Tibial artery (tissue), 4 donors: ENCODE results near the gene ENPP4.
A peak's percentile ranks its signal among the peaks of the same experiment; 100 is the strongest.
"Not testable (repeated sequence)": the region's sequence is repeated elsewhere in the genome, so short reads cannot be mapped to it uniquely, and the experiment has no call there.

Experiments used
- DNase-seq, 2 donors: peaks; one replicate each; pipeline ENCODE4 v3.0.0-alpha.2; 2019
- H3K27ac ChIP-seq, 2 donors: fragments of 200-600 bp; sonication (generic) in 1 of 2; 1 replicate in 1 of 2; 2 replicates in 1 of 2; pipeline ENCODE4 v1.5.1; 2018 to 2019; ENCODE audit warnings: mild to moderate bottlenecking in 1 of 2
- H3K27me3 ChIP-seq, 2 donors: fragments of 200-600 bp; sonication (generic) in 1 of 2; one replicate each; pipeline versions ENCODE4 v1.5.1 to v1.6.0; 2016 to 2019
- H3K36me3 ChIP-seq, 3 donors: fragments of 200-600 bp; sonication (generic) in 2 of 3; one replicate each; pipeline ENCODE4 v1.5.1; 2016 to 2019; ENCODE audit warnings: mild to moderate bottlenecking in 2 of 3
- H3K4me1 ChIP-seq, 4 donors: fragments of 200-600 bp; sonication (generic) in 2 of 4; 1 replicate in 3 of 4; 2 replicates in 1 of 4; pipeline ENCODE4 v1.5.1; 2016 to 2019
- H3K4me3 ChIP-seq, 2 donors: fragments of 200-600 bp; sonication (generic) in 1 of 2; 1 replicate in 1 of 2; 2 replicates in 1 of 2; pipeline ENCODE4 v1.5.1; 2018 to 2019; ENCODE audit warnings: mild to moderate bottlenecking in 2 of 2
- H3K9me3 ChIP-seq, 3 donors: fragments of 200-600 bp; sonication (generic) in 1 of 3; one replicate each; pipeline ENCODE4 v1.5.1; 2016 to 2019
- CTCF ChIP-seq, 2 experiments: fragments of 200-600 bp in 1 of 2; fragments of 450-650 bp in 1 of 2; IDR thresholded peaks; one replicate each; pipeline ENCODE4 v1.5.1; 2017 to 2019; ENCODE audit warnings: antibody characterized with exemption in 2 of 2, mild to moderate bottlenecking in 1 of 2, moderate library complexity in 1 of 2
- intact Hi-C: fragments of 100-400 bp; cut with DNase I; formaldehyde crosslinking; loops from one replicate; pipeline ENCODE4 v1.15.0; 2023; ENCODE audit warnings: low total_unique reads

ENPP4 gene, protein sequence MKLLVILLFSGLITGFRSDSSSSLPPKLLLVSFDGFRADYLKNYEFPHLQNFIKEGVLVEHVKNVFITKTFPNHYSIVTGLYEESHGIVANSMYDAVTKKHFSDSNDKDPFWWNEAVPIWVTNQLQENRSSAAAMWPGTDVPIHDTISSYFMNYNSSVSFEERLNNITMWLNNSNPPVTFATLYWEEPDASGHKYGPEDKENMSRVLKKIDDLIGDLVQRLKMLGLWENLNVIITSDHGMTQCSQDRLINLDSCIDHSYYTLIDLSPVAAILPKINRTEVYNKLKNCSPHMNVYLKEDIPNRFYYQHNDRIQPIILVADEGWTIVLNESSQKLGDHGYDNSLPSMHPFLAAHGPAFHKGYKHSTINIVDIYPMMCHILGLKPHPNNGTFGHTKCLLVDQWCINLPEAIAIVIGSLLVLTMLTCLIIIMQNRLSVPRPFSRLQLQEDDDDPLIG

GRCh38 chr6:46129629-46130511 lies at the start of gene ENPP4:
Gene ENPP4, plus strand, starts transcription at chr6:46129989. Its CDS starts 9,595 bp downstream, at chr6:46139584.
- peak within 1 kb of the TSS; percentile 91 to 97 for H3K27ac ChIP-seq

DNA sequence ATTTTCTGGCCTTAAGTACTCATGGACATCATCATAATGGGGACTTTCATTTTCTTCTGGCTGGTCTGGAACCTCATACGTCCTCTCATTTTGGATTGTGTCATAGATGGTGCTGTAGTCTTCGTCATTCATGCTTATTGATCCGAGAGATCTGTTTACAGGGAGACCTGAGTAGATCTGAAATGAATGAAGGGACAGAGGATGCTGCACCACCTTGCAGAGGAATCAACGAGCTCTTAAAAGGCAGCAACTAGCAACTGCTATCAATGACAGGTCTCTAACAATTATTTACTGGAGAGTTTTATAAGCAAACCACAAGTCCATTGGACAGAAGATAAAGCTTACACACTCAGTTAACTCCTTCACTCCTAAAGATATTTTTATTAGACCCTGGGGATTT lies 49.7 kb upstream of the ENPP4 start:
- intact Hi-C loops, result no loop called here
- Histone ChIP-seq H3K4me1 (no peaks in the 10 kb centered on the region), H3K4me3 (no peak overlapping the region), H3K27me3 (no peaks in the 10 kb centered on the region), H3K36me3 (no peaks in the 10 kb centered on the region), H3K27ac (no peak overlapping the region), H3K9me3 (no peaks in the 10 kb centered on the region)
- no peak for DNase-seq
- TF ChIP-seq CTCF (IDR thresholded peaks at IDR 0.05), result no peak

More at GRCh38 chr6:46129629-46130511, at the start of gene ENPP4:
- peak; percentile 82 to 94 for DNase-seq
- Histone ChIP-seq H3K4me1 (peaks cover 0 to 12% (median 4%) of the 10 kb centered on the region in 4 donors), H3K27me3 (no peaks in the 10 kb centered on the region), H3K4me3 (peak within 1 kb of the TSS; percentile 90 to 98), H3K9me3 (no peaks in the 10 kb centered on the region), H3K36me3 (no peaks in the 10 kb centered on the region)
- TF ChIP-seq CTCF (IDR thresholded peaks at IDR 0.05), result no peak
- intact Hi-C loops, result no loop called here

- not testable (repeated sequence) for H3K9me3 ChIP-seq, H3K27me3 ChIP-seq, H3K4me1 ChIP-seq, H3K36me3 ChIP-seq, H3K4me3 ChIP-seq, DNase-seq, H3K27ac ChIP-seq
- intact Hi-C loops, result loop anchor here (5.0 kb wide), 1 partner anchor 332 kb away; no protein-coding TSS in a partner anchor
Measured at GRCh38 chr6:46085688-46086087, 44.1 kb upstream of the ENPP4 start.

- Histone ChIP-seq H3K36me3 (no peaks in the 10 kb centered on the region), H3K4me1 (no peaks in the 10 kb centered on the region), H3K27ac (no peak overlapping the region), H3K9me3 (peaks cover 0 to 12% (median 7%) of the 10 kb centered on the region in 3 donors), H3K4me3 (no peak overlapping the region), H3K27me3 (peaks cover 0 to 6% of the 10 kb centered on the region in 2 donors)
- DNase-seq, result peak; percentile 41 to 67
- TF ChIP-seq CTCF (IDR thresholded peaks at IDR 0.05), result peak; percentile 73 to 76
- intact Hi-C loops, result loop anchor here (10.0 kb wide), 2 partner anchors 534 to 694 kb away; no protein-coding TSS in a partner anchor
Measured at GRCh38 chr6:46090115-46091079, 39.4 kb upstream of the ENPP4 start.

- no peak for TF ChIP-seq CTCF (IDR thresholded peaks at IDR 0.05)
- H3K9me3 ChIP-seq, result peaks cover 0 to 12% (median 11%) of the 10 kb centered on the region in 3 donors
- no peak for DNase-seq
- no peak overlapping the region for H3K27ac ChIP-seq
- no peaks in the 10 kb centered on the region for H3K4me1 ChIP-seq
- H3K27me3 ChIP-seq, result peaks cover 0 to 6% of the 10 kb centered on the region in 2 donors
- intact Hi-C loops, result loop anchor here (10.0 kb wide), 2 partner anchors 534 to 694 kb away; no protein-coding TSS in a partner anchor
- H3K4me3 ChIP-seq, result no peak overlapping the region
- H3K36me3 ChIP-seq, result no peaks in the 10 kb centered on the region
Measured at GRCh38 chr6:46091080-46091478, 38.7 kb upstream of the ENPP4 start.
